LHCN-M2 (cell line): ENCODE measurements around the gene PEX14. TPM values are rescaled to one million over a fixed set of nuclear protein-coding genes. Genes with fewer than 3 reads are reported as not detected.
A peak's percentile ranks its signal among the peaks of the same experiment; 100 is the strongest.

ENCODE experiments used
- DNase-seq: peaks from one replicate; pipeline ENCODE4 v3.0.0-alpha.2; 2012; ENCODE audit warnings: low read depth
- total RNA-seq: library from RNA; depleted of rRNA; stranded (reverse); fragments of >200 nt; gene quantifications from 2 replicates; pipeline ENCODE4 v1.2.3, GENCODE V29; 2014

Gene PEX14
- total RNA-seq, 1 experiment from 2014 or later = 13.4 TPM

GRCh38 chr1:10646347-10646861 lies 171.7 kb downstream of the PEX14 start:
- DNase-seq = peak; percentile 50

GRCh38 chr1:10647414-10648170 lies 172.8 kb downstream of the PEX14 start:
- DNase-seq = no peak

GRCh38 chr1:10648689-10649516 lies 174.2 kb downstream of the PEX14 start:
- DNase-seq = no peak

GRCh38 chr1:10649517-10650201 lies 174.9 kb downstream of the PEX14 start:
- no peak for DNase-seq

GRCh38 chr1:10650556-10651388 lies 176.0 kb downstream of the PEX14 start:
- DNase-seq = no peak

- no peak for DNase-seq
Measured at GRCh38 chr1:10651389-10651766, 176.6 kb downstream of the PEX14 start.

- no peak for DNase-seq
Measured at GRCh38 chr1:10651793-10652192, 177.0 kb downstream of the PEX14 start.

GRCh38 chr1:10652626-10653025 lies 177.9 kb downstream of the PEX14 start:
- no peak for DNase-seq

- DNase-seq = no peak
Measured at GRCh38 chr1:10653370-10654125, 178.8 kb downstream of the PEX14 start.

GRCh38 chr1:10655002-10655401 lies 180.3 kb downstream of the PEX14 start:
- DNase-seq = no peak

- DNase-seq = no peak
Measured at GRCh38 chr1:10656431-10656830, 181.7 kb downstream of the PEX14 start.

- no peak for DNase-seq
Measured at GRCh38 chr1:10657088-10657847, 182.5 kb downstream of the PEX14 start.

- DNase-seq = no peak
Measured at GRCh38 chr1:10658396-10659066, 183.8 kb downstream of the PEX14 start.

- DNase-seq = no peak
Measured at GRCh38 chr1:10659218-10659617, 184.5 kb downstream of the PEX14 start.

GRCh38 chr1:10659646-10660540 lies 185.1 kb downstream of the PEX14 start:
- DNase-seq = no peak

- no peak for DNase-seq
Measured at GRCh38 chr1:10661453-10661852, 186.7 kb downstream of the PEX14 start.

- DNase-seq = no peak
Measured at GRCh38 chr1:10662090-10662688, 187.4 kb downstream of the PEX14 start.
